HEK293 (cell line): ENCODE measurements around the gene SPATS1.

ENCODE experiments used
- CTCF ChIA-PET: fragments of 350-600 bp; formaldehyde crosslinking; extraction: SDS; loops from one replicate; lab custom pipeline; 2021; ENCODE audit warnings: antibody characterized with exemption; lab: Yijun Ruan, JAX
- POLR2A ChIA-PET: fragments of 300-600 bp; formaldehyde crosslinking; extraction: SDS; loops from one replicate; lab custom pipeline; 2020; ENCODE audit warnings: antibody characterized with exemption, inconsistent platforms; lab: Yijun Ruan, JAX
- H3K27ac ChIP-seq: fragments of 200-500 bp; sonication (Bioruptor generic); 2 replicates; pipeline ENCODE4 v1.5.1; 2014; ENCODE audit warnings: low read depth, low read length, control low read depth, inconsistent platforms; ENCODE audit errors: extremely low read depth
- H3K36me3 ChIP-seq, 2 experiments: fragments of 200-500 bp in 1 of 2; sonication (Bioruptor generic) in 1 of 2; 1 replicate in 1 of 2; 2 replicates in 1 of 2; pipeline ENCODE4 v1.5.1; 2014 to 2017; ENCODE audit warnings: inconsistent platforms in 2 of 2, low read length in 2 of 2; ENCODE audit not compliant: control insufficient read depth in 2 of 2, insufficient read depth in 1 of 2
- H3K4me1 ChIP-seq: fragments of 200-500 bp; sonication (Bioruptor generic); 2 replicates; pipeline ENCODE4 v1.5.1; 2014; ENCODE audit warnings: mild to moderate bottlenecking, low read length, inconsistent platforms; ENCODE audit not compliant: control insufficient read depth, insufficient read depth
- H3K4me3 ChIP-seq: 2 replicates; pipeline ENCODE4 v1.5.1; 2011; ENCODE audit warnings: low read depth, mild to moderate bottlenecking, control low read depth, low read length, moderate library complexity
- H3K9me3 ChIP-seq: fragments of 200-500 bp; sonication (Bioruptor generic); 2 replicates; pipeline ENCODE4 v1.5.1; 2014; ENCODE audit warnings: low read depth, low read length, inconsistent platforms; ENCODE audit not compliant: control insufficient read depth, insufficient read depth
- GFI1B ChIP-seq: fragments of 450-650 bp; formaldehyde crosslinking; IDR thresholded peaks from 2 replicates; pipeline ENCODE4 v1.5.1; 2016; ENCODE audit warnings: missing biosample characterization, missing genetic modification characterization
- GLIS2 ChIP-seq: fragments of 450-650 bp; formaldehyde crosslinking; IDR thresholded peaks from 2 replicates; pipeline ENCODE4 v1.5.1; 2016; ENCODE audit warnings: missing biosample characterization, missing genetic modification characterization
- KLF1 ChIP-seq: fragments of 450-650 bp; formaldehyde crosslinking; IDR thresholded peaks from 2 replicates; pipeline ENCODE4 v1.5.1; 2016; ENCODE audit warnings: missing biosample characterization, missing genetic modification characterization
- KLF8 ChIP-seq: fragments of 450-650 bp; formaldehyde crosslinking; IDR thresholded peaks from 2 replicates; pipeline ENCODE4 v1.5.1; 2016; ENCODE audit warnings: missing biosample characterization, missing genetic modification characterization
- KLF9 ChIP-seq: fragments of 450-650 bp; formaldehyde crosslinking; IDR thresholded peaks from 2 replicates; pipeline ENCODE4 v1.5.1; 2016; ENCODE audit warnings: missing biosample characterization, missing genetic modification characterization, low read depth
- OVOL3 ChIP-seq: fragments of 450-650 bp; formaldehyde crosslinking; IDR thresholded peaks from 2 replicates; pipeline ENCODE4 v1.5.1; 2016; ENCODE audit warnings: missing biosample characterization, missing genetic modification characterization
- REPIN1 ChIP-seq: fragments of 450-650 bp; formaldehyde crosslinking; IDR thresholded peaks from 2 replicates; pipeline ENCODE4 v1.5.1; 2017; ENCODE audit warnings: missing biosample characterization, missing genetic modification characterization, low read depth
- ZBTB7A ChIP-seq: fragments of 450-650 bp; formaldehyde crosslinking; IDR thresholded peaks from 2 replicates; pipeline ENCODE4 v1.5.1; 2016; ENCODE audit warnings: low read depth, missing biosample characterization, missing genetic modification characterization
- ZFP41 ChIP-seq: fragments of 450-650 bp; formaldehyde crosslinking; IDR thresholded peaks from 2 replicates; pipeline ENCODE4 v1.5.1; 2016; ENCODE audit warnings: missing biosample characterization, missing genetic modification characterization, borderline replicate concordance
- ZNF121 ChIP-seq: fragments of 450-650 bp; formaldehyde crosslinking; IDR thresholded peaks from 2 replicates; pipeline ENCODE4 v1.5.1; 2016; ENCODE audit warnings: missing biosample characterization, missing genetic modification characterization
- ZNF138 ChIP-seq: fragments of 450-650 bp; formaldehyde crosslinking; IDR thresholded peaks from 2 replicates; pipeline ENCODE4 v1.5.1; 2016; ENCODE audit warnings: missing biosample characterization, missing genetic modification characterization, borderline replicate concordance
- ZNF140 ChIP-seq: fragments of 450-650 bp; formaldehyde crosslinking; IDR thresholded peaks from 2 replicates; pipeline ENCODE4 v1.5.1; 2016; ENCODE audit warnings: missing biosample characterization, missing genetic modification characterization
- ZNF423 ChIP-seq: fragments of 450-650 bp; formaldehyde crosslinking; IDR thresholded peaks from 2 replicates; pipeline ENCODE4 v1.5.1; 2016; ENCODE audit warnings: missing biosample characterization, missing genetic modification characterization
- ZNF48 ChIP-seq: fragments of 450-650 bp; formaldehyde crosslinking; IDR thresholded peaks from 2 replicates; pipeline ENCODE4 v1.5.1; 2016; ENCODE audit warnings: missing biosample characterization, missing genetic modification characterization
- ZNF514 ChIP-seq: fragments of 450-650 bp; formaldehyde crosslinking; IDR thresholded peaks from 2 replicates; pipeline ENCODE4 v1.5.1; 2016; ENCODE audit warnings: missing biosample characterization, missing genetic modification characterization
- ZNF629 ChIP-seq: fragments of 450-650 bp; formaldehyde crosslinking; IDR thresholded peaks from 2 replicates; pipeline ENCODE4 v1.5.1; 2017; ENCODE audit warnings: missing biosample characterization, missing genetic modification characterization
- ZNF776 ChIP-seq: fragments of 450-650 bp; formaldehyde crosslinking; IDR thresholded peaks from 2 replicates; pipeline ENCODE4 v1.5.0; 2017; ENCODE audit warnings: missing biosample characterization, missing genetic modification characterization, borderline replicate concordance
- ZNF777 ChIP-seq: fragments of 450-650 bp; formaldehyde crosslinking; IDR thresholded peaks from 2 replicates; pipeline ENCODE4 v1.5.1; 2017; ENCODE audit warnings: missing biosample characterization, missing genetic modification characterization, borderline replicate concordance
- ZNF843 ChIP-seq: fragments of 450-650 bp; formaldehyde crosslinking; IDR thresholded peaks from 2 replicates; pipeline ENCODE4 v1.5.1; 2016; ENCODE audit warnings: missing biosample characterization, missing genetic modification characterization
- TF ChIP-seq, protein P1 (sequence below): fragments of 450-650 bp; formaldehyde crosslinking; IDR thresholded peaks from 2 replicates; pipeline ENCODE4 v1.5.1; 2016; ENCODE audit warnings: missing biosample characterization, missing genetic modification characterization, low read depth
- TF ChIP-seq, protein P2 (sequence below): fragments of 450-650 bp; formaldehyde crosslinking; IDR thresholded peaks from 2 replicates; pipeline ENCODE4 v1.5.1; 2016; ENCODE audit warnings: missing biosample characterization, missing genetic modification characterization
- TF ChIP-seq, protein P3 (sequence below): fragments of 450-650 bp; formaldehyde crosslinking; IDR thresholded peaks from 2 replicates; pipeline ENCODE4 v1.5.1; 2016; ENCODE audit warnings: missing biosample characterization, missing genetic modification characterization

SPATS1 gene

DNA sequence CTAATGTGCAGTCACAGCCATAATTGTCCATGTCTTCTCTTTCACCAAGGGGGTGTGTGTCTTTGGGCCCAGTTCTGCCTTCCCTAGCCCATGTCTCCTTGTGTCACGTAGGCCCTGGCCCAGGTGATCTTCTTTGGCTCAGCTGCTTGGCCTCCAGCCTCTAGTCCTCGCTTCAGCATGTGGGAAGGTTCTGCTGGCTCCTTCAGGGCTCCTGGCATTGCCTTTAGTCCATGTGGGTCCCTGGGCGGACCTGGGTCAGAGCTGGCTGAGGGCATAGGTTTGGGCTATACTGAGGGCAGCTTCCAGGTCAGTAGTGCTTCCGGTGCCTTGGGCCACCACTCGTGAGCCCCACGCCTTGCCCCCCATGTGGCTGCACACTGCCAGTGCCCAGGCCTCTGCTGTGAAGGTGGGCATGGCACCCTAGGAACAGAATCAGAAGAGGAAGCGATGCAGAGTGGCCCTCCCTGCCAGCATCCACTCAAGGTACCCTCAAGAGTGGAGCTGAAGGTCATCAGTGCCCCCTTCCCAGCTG is 42.1 kb upstream of the SPATS1 start:
- Histone ChIP-seq H3K36me3 (peaks cover 19 to 57% of the 10 kb centered on the region in 2 experiments), H3K4me1 (no peaks in the 10 kb centered on the region; the same call in 1 of the 2 replicates), H3K4me3 (no peak overlapping the region), H3K9me3 (no peaks in the 10 kb centered on the region), H3K27ac (no peak overlapping the region)
- TF ChIP-seq GFI1B (tag by site-specific recombination) (no peak), GLIS2 (0 out of 2 replicates have a peak, but pooled peaks have one; percentile 10), KLF9 (tag by site-specific recombination) (no peak)
- ChIA-PET CTCF (interaction anchor here (0.7 to 7.1 kb wide), 3 partner anchors 13 to 611 kb away, joined by 5 to 117 read pairs (median 25); partner anchors contain the start of genes AARS2 and TMEM151B), POLR2A (interaction anchor here (2.6 kb wide), 1 partner anchor 12 kb away, joined by 13 read pairs; the partner anchor contains the start of gene AARS2)

DNA sequence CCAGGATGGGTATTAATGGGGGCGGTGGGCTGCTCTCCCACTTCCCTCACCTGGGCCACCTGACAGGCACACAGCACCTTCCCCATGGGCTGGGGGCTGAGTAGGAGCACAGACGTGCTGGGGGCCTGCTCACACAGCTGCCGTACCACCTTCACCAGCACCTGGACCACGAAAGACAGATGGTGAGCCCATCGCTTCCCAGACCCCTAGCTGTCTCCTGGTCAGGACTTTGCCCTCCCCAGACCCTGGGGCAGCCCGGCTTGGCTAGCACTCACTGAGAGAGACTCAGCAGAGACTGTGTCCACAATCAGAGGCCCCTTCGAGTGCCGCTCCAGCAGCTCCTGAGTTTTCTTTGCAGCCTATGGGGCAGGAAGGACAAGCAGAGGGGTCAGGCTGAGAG is 41.3 kb upstream of the SPATS1 start:
- H3K4me1 ChIP-seq: no peaks in the 10 kb centered on the region; the same call in 1 of the 2 replicates
- no peak for TF ChIP-seq ZBTB7A
- no peak for TF ChIP-seq ZNF121 (tag by site-specific recombination)
- no peak for TF ChIP-seq ZNF843
- TF ChIP-seq, protein P1, sequence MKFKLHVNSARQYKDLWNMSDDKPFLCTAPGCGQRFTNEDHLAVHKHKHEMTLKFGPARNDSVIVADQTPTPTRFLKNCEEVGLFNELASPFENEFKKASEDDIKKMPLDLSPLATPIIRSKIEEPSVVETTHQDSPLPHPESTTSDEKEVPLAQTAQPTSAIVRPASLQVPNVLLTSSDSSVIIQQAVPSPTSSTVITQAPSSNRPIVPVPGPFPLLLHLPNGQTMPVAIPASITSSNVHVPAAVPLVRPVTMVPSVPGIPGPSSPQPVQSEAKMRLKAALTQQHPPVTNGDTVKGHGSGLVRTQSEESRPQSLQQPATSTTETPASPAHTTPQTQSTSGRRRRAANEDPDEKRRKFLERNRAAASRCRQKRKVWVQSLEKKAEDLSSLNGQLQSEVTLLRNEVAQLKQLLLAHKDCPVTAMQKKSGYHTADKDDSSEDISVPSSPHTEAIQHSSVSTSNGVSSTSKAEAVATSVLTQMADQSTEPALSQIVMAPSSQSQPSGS (tag by site-specific recombination): no peak
- TF ChIP-seq KLF8 (tag by site-specific recombination): no peak
- no peak for TF ChIP-seq ZNF48
- TF ChIP-seq ZNF138 (tag by site-specific recombination): no peak
- TF ChIP-seq REPIN1 (tag by site-specific recombination): no peak
- TF ChIP-seq, protein P2, sequence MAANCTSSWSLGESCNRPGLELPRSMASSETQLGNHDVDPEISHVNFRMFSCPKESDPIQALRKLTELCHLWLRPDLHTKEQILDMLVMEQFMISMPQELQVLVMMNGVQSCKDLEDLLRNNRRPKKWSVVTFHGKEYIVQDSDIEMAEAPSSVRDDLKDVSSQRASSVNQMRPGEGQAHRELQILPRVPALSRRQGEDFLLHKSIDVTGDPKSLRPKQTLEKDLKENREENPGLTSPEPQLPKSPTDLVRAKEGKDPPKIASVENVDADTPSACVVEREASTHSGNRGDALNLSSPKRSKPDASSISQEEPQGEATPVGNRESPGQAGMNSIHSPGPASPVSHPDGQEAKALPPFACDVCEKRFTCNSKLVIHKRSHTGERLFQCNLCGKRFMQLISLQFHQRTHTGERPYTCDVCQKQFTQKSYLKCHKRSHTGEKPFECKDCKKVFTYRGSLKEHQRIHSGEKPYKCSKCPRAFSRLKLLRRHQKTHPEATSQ: no peak
- TF ChIP-seq ZNF514: no peak
- TF ChIP-seq ZNF629 (tag by site-specific recombination): no peak
- TF ChIP-seq ZNF423 (tag by site-specific recombination): no peak
- TF ChIP-seq OVOL3: no peak
- no peak for TF ChIP-seq ZNF140 (tag by site-specific recombination)
- TF ChIP-seq, all 188 proteins: peak for 0
- ChIA-PET POLR2A (interaction anchor here (0.6 to 0.9 kb wide), 3 partner anchors 12 to 103 kb away, joined by 3 read pairs; partner anchors contain the start of genes AARS2 and HSP90AB1), CTCF (interaction anchor here (0.5 to 7.1 kb wide), 4 partner anchors 13 to 94 kb away, joined by 3 to 117 read pairs (median 14); partner anchors contain the start of genes AARS2 and TMEM151B)
- Histone ChIP-seq H3K4me3 (no peak overlapping the region), H3K36me3 (peaks cover 19 to 65% of the 10 kb centered on the region in 2 experiments), H3K27ac (no peak overlapping the region), H3K9me3 (no peaks in the 10 kb centered on the region)

DNA sequence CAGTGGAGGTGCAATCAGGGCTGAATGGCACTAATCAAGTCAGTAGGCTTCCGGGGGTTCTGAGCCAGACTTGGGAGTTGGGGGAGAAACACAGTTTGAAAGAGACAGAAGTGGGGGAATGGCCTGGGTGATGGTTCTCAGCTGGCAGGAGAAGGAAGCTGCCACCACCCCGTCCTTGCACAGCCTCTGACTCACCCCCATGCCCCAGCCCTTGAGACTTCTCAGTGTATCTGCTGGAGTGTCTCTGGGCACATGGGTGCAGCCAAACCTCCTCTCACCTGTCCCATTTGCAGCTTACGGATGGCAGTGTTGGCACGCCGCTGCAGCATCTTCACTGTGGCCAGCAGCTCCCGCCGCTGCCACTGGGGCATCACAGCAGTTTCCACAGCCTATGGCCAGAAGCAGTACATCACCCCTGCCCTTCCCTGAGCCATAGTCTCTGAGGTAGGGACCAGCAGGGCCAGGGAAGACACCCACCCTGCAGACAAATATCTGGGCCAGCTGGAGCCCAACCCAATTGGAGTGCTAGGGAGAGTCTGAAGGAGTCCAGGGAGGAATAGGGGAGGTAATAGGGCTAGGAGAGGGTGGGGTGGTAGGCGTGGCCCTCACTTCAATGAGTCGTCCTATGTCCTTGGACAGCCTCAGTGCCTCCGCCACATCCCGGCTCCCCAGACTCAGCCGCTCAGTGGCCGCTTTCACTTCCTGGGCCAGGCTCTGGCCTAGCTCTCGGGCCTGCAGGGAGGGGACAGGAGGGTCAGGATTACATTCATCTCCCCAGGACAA is 40.5 kb upstream of the SPATS1 start:
- H3K27ac ChIP-seq: no peak overlapping the region
- TF ChIP-seq ZFP41 (tag by site-specific recombination) (no peak), ZNF777 (tag by site-specific recombination) (no peak), KLF9 (tag by site-specific recombination) (peak; percentile 12; the same call in 1 of the 2 replicates), ZNF776 (tag by site-specific recombination) (no peak), KLF1 (tag by site-specific recombination) (peak; percentile 89)
- TF ChIP-seq, protein P3, sequence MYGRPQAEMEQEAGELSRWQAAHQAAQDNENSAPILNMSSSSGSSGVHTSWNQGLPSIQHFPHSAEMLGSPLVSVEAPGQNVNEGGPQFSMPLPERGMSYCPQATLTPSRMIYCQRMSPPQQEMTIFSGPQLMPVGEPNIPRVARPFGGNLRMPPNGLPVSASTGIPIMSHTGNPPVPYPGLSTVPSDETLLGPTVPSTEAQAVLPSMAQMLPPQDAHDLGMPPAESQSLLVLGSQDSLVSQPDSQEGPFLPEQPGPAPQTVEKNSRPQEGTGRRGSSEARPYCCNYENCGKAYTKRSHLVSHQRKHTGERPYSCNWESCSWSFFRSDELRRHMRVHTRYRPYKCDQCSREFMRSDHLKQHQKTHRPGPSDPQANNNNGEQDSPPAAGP (tag by site-specific recombination): peak; percentile 76; the same call in 1 of the 2 replicates
- ChIA-PET POLR2A (interaction anchor here (0.6 to 1.4 kb wide), 4 partner anchors 11 to 103 kb away, joined by 3 to 5 read pairs (median 3); partner anchors contain the start of genes AARS2 and HSP90AB1), CTCF (interaction anchor here (0.5 to 7.1 kb wide), 8 partner anchors 12 to 130 kb away, joined by 3 to 117 read pairs (median 4); partner anchors contain the start of genes AARS2 and TMEM151B)
- no peak overlapping the region for H3K4me3 ChIP-seq
- H3K9me3 ChIP-seq: no peaks in the 10 kb centered on the region
- peaks cover 19 to 74% of the 10 kb centered on the region in 2 experiments for H3K36me3 ChIP-seq
- H3K4me1 ChIP-seq: no peaks in the 10 kb centered on the region; the same call in 1 of the 2 replicates
